ENCODE data around the gene DNAAF2. TPM values are rescaled to one million over a fixed set of nuclear protein-coding genes. Genes with fewer than 3 reads are reported as not detected.

The DNAAF2 gene
- total and polyA plus RNA-seq, 2 of the 13 experiments (the other 11 are each of a cell fraction or from before 2014, with no cell fraction given), result 6.1 to 13.6 TPM

DNA sequence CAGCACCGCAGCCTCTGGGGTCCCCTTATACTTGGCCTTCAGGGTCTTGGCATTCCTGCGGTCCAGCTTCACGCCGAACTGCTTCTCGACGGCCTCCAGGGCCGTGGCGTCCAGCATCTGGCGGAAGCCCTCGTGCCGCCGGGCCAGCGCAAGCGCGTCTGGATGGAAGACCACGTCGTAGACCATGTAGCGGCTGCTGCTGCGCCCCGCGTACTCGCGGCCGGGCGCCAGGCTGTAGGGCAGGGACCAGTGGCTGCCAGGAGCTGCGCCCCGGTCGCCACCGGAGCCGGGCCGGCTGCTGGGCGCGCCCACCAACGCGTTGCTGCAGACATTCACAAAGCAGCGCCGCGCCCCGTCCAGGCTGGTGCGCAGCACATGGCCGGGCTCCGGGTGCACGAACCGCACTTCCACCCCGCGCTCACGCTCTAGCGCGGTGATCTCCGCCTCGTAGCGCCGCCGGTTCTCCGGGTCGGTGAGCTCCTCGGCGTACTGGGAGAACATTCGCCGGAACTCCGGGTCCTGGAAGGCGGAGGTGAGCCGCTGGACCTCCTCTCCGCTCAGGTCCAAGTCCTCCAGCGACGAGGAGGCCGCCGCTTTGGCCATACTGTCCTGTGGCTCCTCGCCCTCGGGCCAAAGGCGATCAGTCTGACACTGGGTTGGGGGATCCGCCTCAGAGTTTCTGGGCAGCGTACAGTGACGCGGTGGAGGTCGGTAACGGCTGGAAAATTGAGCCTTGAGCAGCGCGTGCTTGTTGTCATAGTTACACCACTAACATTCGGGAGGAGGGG lies at the start of gene DNAAF2 (continued):
- TF ChIP-seq, protein P1, sequence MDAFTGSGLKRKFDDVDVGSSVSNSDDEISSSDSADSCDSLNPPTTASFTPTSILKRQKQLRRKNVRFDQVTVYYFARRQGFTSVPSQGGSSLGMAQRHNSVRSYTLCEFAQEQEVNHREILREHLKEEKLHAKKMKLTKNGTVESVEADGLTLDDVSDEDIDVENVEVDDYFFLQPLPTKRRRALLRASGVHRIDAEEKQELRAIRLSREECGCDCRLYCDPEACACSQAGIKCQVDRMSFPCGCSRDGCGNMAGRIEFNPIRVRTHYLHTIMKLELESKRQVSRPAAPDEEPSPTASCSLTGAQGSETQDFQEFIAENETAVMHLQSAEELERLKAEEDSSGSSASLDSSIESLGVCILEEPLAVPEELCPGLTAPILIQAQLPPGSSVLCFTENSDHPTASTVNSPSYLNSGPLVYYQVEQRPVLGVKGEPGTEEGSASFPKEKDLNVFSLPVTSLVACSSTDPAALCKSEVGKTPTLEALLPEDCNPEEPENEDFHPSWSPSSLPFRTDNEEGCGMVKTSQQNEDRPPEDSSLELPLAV (CRISPR knock-in tag; conservative IDR thresholded peaks at IDR 0.05; ENCODE audit: low read depth), result no peak
- TF ChIP-seq JDP2 (CRISPR knock-in tag; IDR thresholded peaks at IDR 0.05; ENCODE audit: borderline replicate concordance) (no peak), ZNF883 (CRISPR knock-in tag; IDR thresholded peaks at IDR 0.05; ENCODE audit: not compliant biosample characterization) (peak; percentile 33), PCBP2 (optimal IDR thresholded peaks at IDR 0.05; ENCODE audit: low read depth, low read length, poor library complexity, severe bottlenecking) (no peak), TGIF2 (CRISPR knock-in tag; IDR thresholded peaks at IDR 0.05) (0 out of 2 replicates have a peak, but pooled peaks have one; percentile 35), PHF21A (CRISPR knock-in tag; IDR thresholded peaks at IDR 0.05) (no peak), PPARG (CRISPR knock-in tag; conservative IDR thresholded peaks at IDR 0.05) (no peak), HOXA7 (CRISPR knock-in tag; IDR thresholded peaks at IDR 0.05) (no peak), SNAI1 (CRISPR knock-in tag; IDR thresholded peaks at IDR 0.05; ENCODE audit: borderline replicate concordance) (no peak), ZNF101 (CRISPR knock-in tag; IDR thresholded peaks at IDR 0.05; ENCODE audit: borderline replicate concordance, low read depth) (no peak)
- TF ChIP-seq, protein P2, sequence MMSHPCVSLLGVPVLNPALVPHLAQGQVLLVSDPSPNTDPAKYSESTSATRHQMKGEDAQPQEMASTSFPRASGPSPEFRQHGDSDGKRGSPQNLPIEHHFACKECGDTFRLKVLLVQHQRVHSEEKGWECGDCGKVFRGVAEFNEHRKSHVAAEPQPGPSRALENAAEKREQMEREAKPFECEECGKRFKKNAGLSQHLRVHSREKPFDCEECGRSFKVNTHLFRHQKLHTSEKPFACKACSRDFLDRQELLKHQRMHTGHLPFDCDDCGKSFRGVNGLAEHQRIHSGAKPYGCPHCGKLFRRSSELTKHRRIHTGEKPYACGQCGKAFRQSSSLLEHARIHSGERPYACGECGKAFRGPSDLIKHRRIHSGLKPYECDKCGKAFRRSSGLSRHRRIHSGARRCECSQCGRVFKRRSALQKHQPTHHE (CRISPR knock-in tag; IDR thresholded peaks at IDR 0.05; ENCODE audit: borderline replicate concordance), result no peak; the same call in 1 of the 2 replicates
- TF ChIP-seq, protein P3, sequence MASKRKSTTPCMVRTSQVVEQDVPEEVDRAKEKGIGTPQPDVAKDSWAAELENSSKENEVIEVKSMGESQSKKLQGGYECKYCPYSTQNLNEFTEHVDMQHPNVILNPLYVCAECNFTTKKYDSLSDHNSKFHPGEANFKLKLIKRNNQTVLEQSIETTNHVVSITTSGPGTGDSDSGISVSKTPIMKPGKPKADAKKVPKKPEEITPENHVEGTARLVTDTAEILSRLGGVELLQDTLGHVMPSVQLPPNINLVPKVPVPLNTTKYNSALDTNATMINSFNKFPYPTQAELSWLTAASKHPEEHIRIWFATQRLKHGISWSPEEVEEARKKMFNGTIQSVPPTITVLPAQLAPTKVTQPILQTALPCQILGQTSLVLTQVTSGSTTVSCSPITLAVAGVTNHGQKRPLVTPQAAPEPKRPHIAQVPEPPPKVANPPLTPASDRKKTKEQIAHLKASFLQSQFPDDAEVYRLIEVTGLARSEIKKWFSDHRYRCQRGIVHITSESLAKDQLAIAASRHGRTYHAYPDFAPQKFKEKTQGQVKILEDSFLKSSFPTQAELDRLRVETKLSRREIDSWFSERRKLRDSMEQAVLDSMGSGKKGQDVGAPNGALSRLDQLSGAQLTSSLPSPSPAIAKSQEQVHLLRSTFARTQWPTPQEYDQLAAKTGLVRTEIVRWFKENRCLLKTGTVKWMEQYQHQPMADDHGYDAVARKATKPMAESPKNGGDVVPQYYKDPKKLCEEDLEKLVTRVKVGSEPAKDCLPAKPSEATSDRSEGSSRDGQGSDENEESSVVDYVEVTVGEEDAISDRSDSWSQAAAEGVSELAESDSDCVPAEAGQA (IDR thresholded peaks at IDR 0.05; ENCODE audit: low read depth), result no peak; the same call in 1 of the 2 replicates
- TF ChIP-seq, protein P3 (CRISPR knock-in tag; IDR thresholded peaks at IDR 0.05; ENCODE audit: borderline replicate concordance), result no peak
- TF ChIP-seq, protein P4, sequence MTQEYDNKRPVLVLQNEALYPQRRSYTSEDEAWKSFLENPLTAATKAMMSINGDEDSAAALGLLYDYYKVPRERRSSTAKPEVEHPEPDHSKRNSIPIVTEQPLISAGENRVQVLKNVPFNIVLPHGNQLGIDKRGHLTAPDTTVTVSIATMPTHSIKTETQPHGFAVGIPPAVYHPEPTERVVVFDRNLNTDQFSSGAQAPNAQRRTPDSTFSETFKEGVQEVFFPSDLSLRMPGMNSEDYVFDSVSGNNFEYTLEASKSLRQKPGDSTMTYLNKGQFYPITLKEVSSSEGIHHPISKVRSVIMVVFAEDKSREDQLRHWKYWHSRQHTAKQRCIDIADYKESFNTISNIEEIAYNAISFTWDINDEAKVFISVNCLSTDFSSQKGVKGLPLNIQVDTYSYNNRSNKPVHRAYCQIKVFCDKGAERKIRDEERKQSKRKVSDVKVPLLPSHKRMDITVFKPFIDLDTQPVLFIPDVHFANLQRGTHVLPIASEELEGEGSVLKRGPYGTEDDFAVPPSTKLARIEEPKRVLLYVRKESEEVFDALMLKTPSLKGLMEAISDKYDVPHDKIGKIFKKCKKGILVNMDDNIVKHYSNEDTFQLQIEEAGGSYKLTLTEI (CRISPR knock-in tag; conservative IDR thresholded peaks at IDR 0.05), result no peak
- TF ChIP-seq, protein P5, sequence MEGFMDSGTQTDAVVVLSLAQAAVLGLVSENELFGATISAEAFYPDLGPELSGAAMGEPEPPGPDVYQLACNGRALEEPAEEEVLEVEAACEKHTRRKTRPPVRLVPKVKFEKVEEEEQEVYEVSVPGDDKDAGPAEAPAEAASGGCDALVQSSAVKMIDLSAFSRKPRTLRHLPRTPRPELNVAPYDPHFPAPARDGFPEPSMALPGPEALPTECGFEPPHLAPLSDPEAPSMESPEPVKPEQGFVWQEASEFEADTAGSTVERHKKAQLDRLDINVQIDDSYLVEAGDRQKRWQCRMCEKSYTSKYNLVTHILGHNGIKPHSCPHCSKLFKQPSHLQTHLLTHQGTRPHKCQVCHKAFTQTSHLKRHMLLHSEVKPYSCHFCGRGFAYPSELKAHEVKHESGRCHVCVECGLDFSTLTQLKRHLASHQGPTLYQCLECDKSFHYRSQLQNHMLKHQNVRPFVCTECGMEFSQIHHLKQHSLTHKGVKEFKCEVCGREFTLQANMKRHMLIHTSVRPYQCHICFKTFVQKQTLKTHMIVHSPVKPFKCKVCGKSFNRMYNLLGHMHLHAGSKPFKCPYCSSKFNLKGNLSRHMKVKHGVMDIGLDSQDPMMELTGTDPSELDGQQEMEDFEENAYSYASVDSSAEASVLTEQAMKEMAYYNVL (CRISPR knock-in tag; IDR thresholded peaks at IDR 0.05; ENCODE audit: borderline replicate concordance), result no peak
